DOHH2 (cell line): ENCODE data around the gene SRRM2.

Source experiments
- EZH2phosphoT487 ChIP-seq: fragments of 200-600 bp; sonication (generic); IDR thresholded peaks from 2 replicates; pipeline ENCODE4 v1.6.1; 2017; ENCODE audit warnings: borderline replicate concordance, mild to moderate bottlenecking, antibody characterized with exemption, low read length, moderate library complexity, mixed read lengths
- TF ChIP-seq, protein P1 (sequence below): fragments of 200-600 bp; sonication (generic); IDR thresholded peaks from one replicate; pipeline ENCODE4 v1.5.1; 2014; ENCODE audit warnings: antibody characterized with exemption, mild to moderate bottlenecking, low read depth, low read length; ENCODE audit not compliant: poor library complexity, severe bottlenecking

- TF ChIP-seq, protein P1, sequence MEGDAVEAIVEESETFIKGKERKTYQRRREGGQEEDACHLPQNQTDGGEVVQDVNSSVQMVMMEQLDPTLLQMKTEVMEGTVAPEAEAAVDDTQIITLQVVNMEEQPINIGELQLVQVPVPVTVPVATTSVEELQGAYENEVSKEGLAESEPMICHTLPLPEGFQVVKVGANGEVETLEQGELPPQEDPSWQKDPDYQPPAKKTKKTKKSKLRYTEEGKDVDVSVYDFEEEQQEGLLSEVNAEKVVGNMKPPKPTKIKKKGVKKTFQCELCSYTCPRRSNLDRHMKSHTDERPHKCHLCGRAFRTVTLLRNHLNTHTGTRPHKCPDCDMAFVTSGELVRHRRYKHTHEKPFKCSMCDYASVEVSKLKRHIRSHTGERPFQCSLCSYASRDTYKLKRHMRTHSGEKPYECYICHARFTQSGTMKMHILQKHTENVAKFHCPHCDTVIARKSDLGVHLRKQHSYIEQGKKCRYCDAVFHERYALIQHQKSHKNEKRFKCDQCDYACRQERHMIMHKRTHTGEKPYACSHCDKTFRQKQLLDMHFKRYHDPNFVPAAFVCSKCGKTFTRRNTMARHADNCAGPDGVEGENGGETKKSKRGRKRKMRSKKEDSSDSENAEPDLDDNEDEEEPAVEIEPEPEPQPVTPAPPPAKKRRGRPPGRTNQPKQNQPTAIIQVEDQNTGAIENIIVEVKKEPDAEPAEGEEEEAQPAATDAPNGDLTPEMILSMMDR = no peak
- no peak for TF ChIP-seq EZH2phosphoT487
Measured at GRCh38 chr16:2726923-2727322, 25.5 kb upstream of the SRRM2 start.
